GM18499 (cell line): ENCODE measurements around the gene ANO3.
"Not testable (repeated sequence)": the region's sequence is repeated elsewhere in the genome, so short reads cannot be mapped to it uniquely, and the experiment has no call there.

Source experiments
- ATAC-seq: cut with Tn5 transposase; IDR thresholded peaks from one replicate; pipeline ENCODE4 v1.9.1; 2021; ENCODE audit warnings: moderate number of reproducible peaks; ENCODE audit not compliant: insufficient read depth, unreplicated experiment

Gene ANO3

GRCh38 chr11:26569646-26570045 is 237.7 kb downstream of the ANO3 start:
- ATAC-seq = no peak

- no peak for ATAC-seq
These were observed 240.1 kb downstream of the ANO3 start, which contains the start of gene MUC15 for GRCh38 chr11:26571861-26572654. Gene MUC15, minus strand, starts transcription at chr11:26572263. Its CDS starts 5,169 bp downstream, at chr11:26567094.

GRCh38 chr11:26572770-26573402 is 241.0 kb downstream of the ANO3 start:
- no peak for ATAC-seq

- ATAC-seq = no peak
These were observed 242.0 kb downstream of the ANO3 start for GRCh38 chr11:26573896-26574295.

GRCh38 chr11:26575946-26576345 is 244.0 kb downstream of the ANO3 start:
- no peak for ATAC-seq

- no peak for ATAC-seq
These were observed 247.2 kb downstream of the ANO3 start for GRCh38 chr11:26578998-26579661.

GRCh38 chr11:26579683-26580082 is 247.8 kb downstream of the ANO3 start:
- no peak for ATAC-seq

- ATAC-seq = no peak
These were observed 249.0 kb downstream of the ANO3 start for GRCh38 chr11:26580929-26581328.

GRCh38 chr11:26583550-26583949 is 251.6 kb downstream of the ANO3 start:
- no peak for ATAC-seq

- no peak for ATAC-seq
These were observed 252.9 kb downstream of the ANO3 start for GRCh38 chr11:26584818-26585217.

GRCh38 chr11:26587073-26587472 is 255.1 kb downstream of the ANO3 start:
- no peak for ATAC-seq

- ATAC-seq = no peak
These were observed 261.8 kb downstream of the ANO3 start for GRCh38 chr11:26593691-26594090.

GRCh38 chr11:26595207-26595865 is 263.4 kb downstream of the ANO3 start:
- ATAC-seq = not testable (repeated sequence)

- not testable (repeated sequence) for ATAC-seq
These were observed 265.2 kb downstream of the ANO3 start for GRCh38 chr11:26597049-26597689.

GRCh38 chr11:26597899-26598298 is 266.0 kb downstream of the ANO3 start:
- ATAC-seq = no peak

GRCh38 chr11:26599425-26599824 is 267.5 kb downstream of the ANO3 start:
- no peak for ATAC-seq

- no peak for ATAC-seq
These were observed 268.0 kb downstream of the ANO3 start for GRCh38 chr11:26599876-26600434.

- ATAC-seq = no peak
These were observed 276.0 kb downstream of the ANO3 start for GRCh38 chr11:26607725-26608506.

GRCh38 chr11:26608507-26609146 is 276.7 kb downstream of the ANO3 start:
- no peak for ATAC-seq
